Measurements from ENCODE around the gene MRC1.
A peak's percentile ranks its signal among the peaks of the same experiment; 100 is the strongest.

The MRC1 gene

GRCh38 chr10:17872191-17873091 lies 63.3 kb downstream of the MRC1 start:
- Histone ChIP-seq H3K4me1 (ENCODE audit: insufficient read depth, low read length) (no peaks in the 10 kb centered on the region), H3K36me3 (ENCODE audit: insufficient read depth, low read length) (no peaks in the 10 kb centered on the region), H2AFZ (ENCODE audit: low read depth, low read length) (no peak overlapping the region), H3K4me2 (ENCODE audit: insufficient read depth, low read length) (no peak overlapping the region), H3K9me3 (ENCODE audit: insufficient read depth, low read length, severe bottlenecking) (no peaks in the 10 kb centered on the region), H3K79me2 (ENCODE audit: insufficient read depth, low read length) (no peaks in the 10 kb centered on the region), H3K27ac (ENCODE audit: low read length) (no peak overlapping the region), H3K27me3 (ENCODE audit: insufficient read depth, low read length, poor library complexity) (no peaks in the 10 kb centered on the region), H3K4me3 (ENCODE audit: low read depth in 1 of 2, low read length in 2 of 2) (no peak overlapping the region), H3K9ac (ENCODE audit: low read depth, low read length) (no peak overlapping the region), H4K20me1 (ENCODE audit: insufficient read depth, low read length) (no peaks in the 10 kb centered on the region)
- DNase-seq (peak; percentile 54), ATAC-seq (ENCODE audit: insufficient read depth, low read depth) (peak; percentile 80)
- TF ChIP-seq CTCF (IDR thresholded peaks at IDR 0.05; ENCODE audit: borderline replicate concordance, extremely low read depth, low read length, poor library complexity, severe bottlenecking) (peak; percentile 77), EZH2 (IDR thresholded peaks at IDR 0.05; ENCODE audit: borderline replicate concordance, low read depth, low read length, severe bottlenecking) (no peak)

- no peaks in the 10 kb centered on the region for H3K79me2 ChIP-seq (ENCODE audit: insufficient read depth, low read length)
- ATAC-seq (ENCODE audit: insufficient read depth, low read depth): no peak
- no peaks in the 10 kb centered on the region for H3K27me3 ChIP-seq (ENCODE audit: insufficient read depth, low read length, poor library complexity)
- H2AFZ ChIP-seq (ENCODE audit: low read depth, low read length): no peak overlapping the region
- H3K36me3 ChIP-seq (ENCODE audit: insufficient read depth, low read length): no peaks in the 10 kb centered on the region
- no peak overlapping the region for H3K27ac ChIP-seq (ENCODE audit: low read length)
- H3K9me3 ChIP-seq (ENCODE audit: insufficient read depth, low read length, severe bottlenecking): no peaks in the 10 kb centered on the region
- no peaks in the 10 kb centered on the region for H4K20me1 ChIP-seq (ENCODE audit: insufficient read depth, low read length)
- TF ChIP-seq CTCF (IDR thresholded peaks at IDR 0.05; ENCODE audit: borderline replicate concordance, extremely low read depth, low read length, poor library complexity, severe bottlenecking) (no peak), EZH2 (IDR thresholded peaks at IDR 0.05; ENCODE audit: borderline replicate concordance, low read depth, low read length, severe bottlenecking) (no peak)
- DNase-seq: no peak
- H3K9ac ChIP-seq (ENCODE audit: low read depth, low read length): no peak overlapping the region
- no peak overlapping the region for H3K4me3 ChIP-seq (ENCODE audit: low read depth in 1 of 2, low read length in 2 of 2)
- no peaks in the 10 kb centered on the region for H3K4me1 ChIP-seq (ENCODE audit: insufficient read depth, low read length)
- no peak overlapping the region for H3K4me2 ChIP-seq (ENCODE audit: insufficient read depth, low read length)
Measured at GRCh38 chr10:17873946-17874345, 64.8 kb downstream of the MRC1 start.

- no peaks in the 10 kb centered on the region for H3K36me3 ChIP-seq (ENCODE audit: insufficient read depth, low read length)
- H3K9ac ChIP-seq (ENCODE audit: low read depth, low read length): no peak overlapping the region
- ATAC-seq (ENCODE audit: insufficient read depth, low read depth) (no peak), DNase-seq (no peak)
- no peaks in the 10 kb centered on the region for H3K27me3 ChIP-seq (ENCODE audit: insufficient read depth, low read length, poor library complexity)
- TF ChIP-seq CTCF (IDR thresholded peaks at IDR 0.05; ENCODE audit: borderline replicate concordance, extremely low read depth, low read length, poor library complexity, severe bottlenecking) (no peak), EZH2 (IDR thresholded peaks at IDR 0.05; ENCODE audit: borderline replicate concordance, low read depth, low read length, severe bottlenecking) (no peak)
- no peaks in the 10 kb centered on the region for H3K9me3 ChIP-seq (ENCODE audit: insufficient read depth, low read length, severe bottlenecking)
- no peak overlapping the region for H3K4me3 ChIP-seq (ENCODE audit: low read depth in 1 of 2, low read length in 2 of 2)
- H2AFZ ChIP-seq (ENCODE audit: low read depth, low read length): no peak overlapping the region
- no peak overlapping the region for H3K4me2 ChIP-seq (ENCODE audit: insufficient read depth, low read length)
- H3K79me2 ChIP-seq (ENCODE audit: insufficient read depth, low read length): no peaks in the 10 kb centered on the region
- H4K20me1 ChIP-seq (ENCODE audit: insufficient read depth, low read length): no peaks in the 10 kb centered on the region
- H3K4me1 ChIP-seq (ENCODE audit: insufficient read depth, low read length): no peaks in the 10 kb centered on the region
- H3K27ac ChIP-seq (ENCODE audit: low read length): no peak overlapping the region
Measured at GRCh38 chr10:17877121-17877520, 68.0 kb downstream of the MRC1 start.
